D341Med (cell line): ENCODE results near the gene DNAJC24.
"Not testable (repeated sequence)": the region's sequence is repeated elsewhere in the genome, so short reads cannot be mapped to it uniquely, and the experiment has no call there.

ENCODE experiments used
- DNase-seq: peaks from one replicate; pipeline ENCODE4 v3.0.0; 2012; ENCODE audit warnings: low spot score

The DNAJC24 gene, protein sequence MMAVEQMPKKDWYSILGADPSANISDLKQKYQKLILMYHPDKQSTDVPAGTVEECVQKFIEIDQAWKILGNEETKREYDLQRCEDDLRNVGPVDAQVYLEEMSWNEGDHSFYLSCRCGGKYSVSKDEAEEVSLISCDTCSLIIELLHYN

DNA sequence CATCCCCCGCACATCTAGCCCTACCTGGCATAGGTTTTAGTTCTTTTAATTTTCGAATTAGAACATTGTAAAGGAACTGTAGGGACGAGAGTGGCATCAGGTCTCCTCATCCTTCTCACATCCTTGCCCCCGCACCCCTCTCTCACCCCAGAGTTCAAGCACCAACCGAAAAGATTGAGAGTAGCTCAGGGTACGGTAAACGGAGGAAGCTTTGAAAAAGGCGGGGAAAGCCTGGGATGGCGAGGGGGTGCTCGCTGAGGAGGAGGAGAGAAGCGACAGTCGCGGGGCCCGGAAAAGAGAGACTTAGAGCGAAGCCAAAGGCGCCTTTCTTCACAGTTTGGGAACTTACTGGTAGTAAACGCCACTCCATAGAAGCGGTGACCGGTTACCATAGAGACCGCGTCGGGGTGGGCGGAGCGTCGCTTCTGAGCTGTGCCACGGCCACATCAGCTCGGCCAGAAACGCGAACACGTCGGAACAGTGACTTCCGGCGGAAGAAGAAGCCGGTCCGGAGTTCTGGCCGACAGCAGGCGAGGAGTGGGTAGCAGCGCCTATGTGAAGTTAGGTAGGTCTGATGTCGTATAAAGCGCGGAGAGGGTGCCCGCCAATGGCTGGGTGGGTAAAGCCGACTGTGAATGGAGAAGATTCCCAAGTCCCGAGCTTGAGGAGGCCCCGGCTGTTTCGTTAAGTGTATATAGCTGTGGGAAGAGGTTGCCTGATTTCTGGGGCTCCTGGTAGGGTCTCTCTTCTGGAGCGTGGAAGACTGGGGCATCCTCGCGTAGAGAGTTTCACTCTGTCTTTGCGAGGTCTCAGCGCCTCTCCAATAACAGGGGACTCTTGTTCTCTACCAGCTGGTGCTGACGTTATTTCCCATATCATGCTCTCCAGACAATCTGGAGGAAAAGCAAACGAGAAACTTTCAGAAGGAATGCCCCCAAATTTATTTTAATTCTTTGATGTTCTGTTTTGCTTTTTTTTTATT is at the start of gene DNAJC24, which contains the start of gene DCDC1:
TSS of gene DNAJC24 (plus strand) at position 513 of the 982 bp plus-strand sequence. CDS start 889 bp downstream, outside the sequence.
TSS of gene DCDC1 (minus strand) at position 392 of the 982 bp plus-strand sequence. CDS start 41,459 bp downstream, outside the sequence.
- DNase-seq, result peak; percentile 90

DNA sequence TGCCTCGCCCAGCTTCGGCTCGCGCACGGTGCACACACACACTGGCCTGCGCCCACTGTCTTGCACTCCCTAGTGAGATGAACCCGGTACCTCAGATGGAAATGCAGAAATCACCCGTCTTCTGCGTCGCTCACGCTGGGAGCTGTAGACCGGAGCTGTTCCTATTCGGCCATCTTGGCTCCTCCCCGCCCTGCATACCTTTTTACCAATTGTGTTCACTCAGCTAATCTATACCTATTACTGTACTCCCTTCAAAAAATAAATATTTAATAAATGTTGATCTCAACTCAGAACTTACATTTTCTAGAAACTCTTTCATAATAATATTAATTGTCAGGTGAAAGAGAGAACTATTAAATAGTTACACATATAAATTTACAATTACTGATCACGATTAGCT is 48.2 kb upstream of the DNAJC24 start:
- not testable (repeated sequence) for DNase-seq

DNA sequence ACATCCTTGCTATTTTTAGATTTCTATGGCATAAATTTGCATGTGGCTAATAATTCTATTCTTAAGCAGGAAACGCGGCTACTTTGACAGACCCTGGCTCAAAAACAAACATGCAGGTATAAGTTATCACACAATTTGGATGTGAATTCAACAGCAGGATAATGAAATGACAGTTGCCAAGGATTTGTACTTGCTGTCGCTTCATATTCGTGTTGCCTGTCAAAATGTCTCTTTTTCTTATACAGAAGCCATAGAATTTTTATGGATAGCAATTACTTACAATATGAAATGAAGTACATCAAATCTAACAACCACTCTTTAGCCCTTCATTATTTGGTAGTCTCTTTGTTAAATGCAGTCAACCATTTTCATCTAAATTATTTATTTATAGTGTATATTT is 46.5 kb upstream of the DNAJC24 start:
- no peak for DNase-seq

DNA sequence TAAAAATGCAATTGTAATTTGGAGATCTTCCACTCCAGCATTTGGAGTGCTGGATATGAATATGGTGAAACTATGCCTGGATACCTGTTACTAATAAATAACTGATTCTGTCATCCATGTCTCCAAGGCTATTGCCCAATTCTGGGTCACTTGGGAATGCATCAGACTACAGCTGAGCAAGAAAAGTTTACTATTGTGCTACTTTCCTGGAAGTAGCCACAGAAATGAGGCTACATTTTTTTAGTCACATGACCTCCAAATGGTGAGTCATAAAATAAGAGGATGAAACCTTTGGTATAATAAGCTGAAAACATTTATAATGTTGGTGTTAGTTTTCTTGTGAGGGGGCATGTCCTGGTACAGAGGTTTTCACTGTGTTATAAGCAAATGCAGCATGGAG is 44.5 kb upstream of the DNAJC24 start:
- no peak for DNase-seq

DNA sequence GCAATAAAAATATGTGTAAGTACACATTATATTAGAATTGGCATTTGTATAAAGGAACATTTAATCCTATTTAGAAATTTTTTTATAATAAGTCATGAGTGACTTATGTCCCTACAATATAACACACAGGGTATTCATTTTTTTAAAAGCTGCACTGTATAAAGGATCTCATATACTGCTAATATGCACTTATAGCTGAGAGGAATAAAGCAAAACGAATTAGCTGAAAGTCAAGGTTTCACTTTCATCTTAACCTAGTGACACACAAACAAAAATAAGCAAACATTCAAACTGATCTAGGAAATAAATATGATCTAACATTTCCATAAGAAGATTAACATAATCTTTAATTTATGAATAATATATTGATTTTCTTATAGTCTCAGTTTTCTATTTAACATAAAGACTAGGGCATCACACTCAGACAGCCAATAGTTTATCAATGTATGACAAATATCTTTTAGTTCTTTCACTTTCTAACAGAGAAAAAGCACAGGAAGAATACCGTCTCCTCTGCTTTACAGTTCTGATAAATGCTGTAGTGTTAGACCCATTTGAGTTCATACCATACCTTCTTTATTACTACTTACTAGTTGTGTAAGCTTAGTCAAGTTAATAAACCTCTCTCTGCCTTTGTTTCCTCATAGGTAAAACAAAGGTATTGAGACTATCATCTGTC is 43.1 kb upstream of the DNAJC24 start:
- DNase-seq, result no peak

DNA sequence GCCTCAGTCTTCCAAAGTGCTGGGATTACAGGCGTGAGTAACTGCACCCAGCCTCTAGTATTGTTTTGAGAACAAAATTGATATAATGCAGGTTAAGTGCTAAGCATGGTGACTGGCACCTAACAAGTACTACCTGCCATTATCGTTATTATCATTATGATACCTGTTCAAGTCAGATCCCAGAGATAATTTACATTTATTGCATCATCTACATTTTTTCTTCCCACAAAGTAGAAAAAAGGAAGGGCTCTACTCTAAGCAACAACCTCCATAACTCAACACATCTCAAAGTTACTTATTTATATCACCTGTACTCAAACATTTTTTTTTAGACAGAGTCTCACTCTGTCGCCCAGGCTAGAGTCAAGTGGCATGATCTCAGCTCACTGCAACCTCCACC is 42.2 kb upstream of the DNAJC24 start:
- DNase-seq, result no peak

DNA sequence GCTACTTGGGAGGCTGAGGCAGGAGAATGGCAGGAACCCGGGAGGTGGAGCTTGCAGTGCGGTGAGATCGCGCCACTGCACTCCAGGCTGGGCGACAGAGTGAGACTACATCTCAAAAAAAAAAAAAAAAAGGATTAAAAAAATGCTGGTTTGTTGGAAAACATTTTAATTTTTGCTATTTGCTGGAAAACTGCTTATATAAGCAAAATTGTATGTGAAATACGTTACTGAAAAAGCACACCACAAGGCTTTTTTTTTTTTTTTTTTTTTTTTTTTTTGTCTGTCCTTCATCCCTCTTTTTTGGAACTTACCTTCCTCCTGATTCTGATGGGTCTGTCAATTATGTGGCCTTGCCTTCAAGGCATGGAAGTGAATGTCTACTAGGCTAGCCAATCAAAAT is 41.0 kb upstream of the DNAJC24 start:
- no peak for DNase-seq

DNA sequence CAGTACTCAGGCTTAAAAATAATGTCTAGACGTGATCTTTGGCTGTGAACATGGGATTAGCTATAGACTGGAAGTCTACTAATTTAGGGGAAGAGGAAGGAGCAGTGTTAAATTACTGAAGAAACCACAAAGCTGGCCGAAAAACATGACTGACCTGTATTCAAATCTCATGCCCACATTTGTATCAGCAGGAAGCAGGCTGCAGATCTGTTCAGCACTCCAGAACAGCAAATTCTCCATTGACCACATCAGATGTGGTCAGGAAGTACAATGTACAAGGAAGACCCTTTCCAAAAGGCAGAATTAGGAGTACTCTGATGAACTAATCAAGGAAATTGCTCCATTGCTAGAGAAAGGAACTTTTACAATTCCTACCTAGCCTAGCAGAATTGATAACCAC is 31.9 kb upstream of the DNAJC24 start:
- no peak for DNase-seq

DNA sequence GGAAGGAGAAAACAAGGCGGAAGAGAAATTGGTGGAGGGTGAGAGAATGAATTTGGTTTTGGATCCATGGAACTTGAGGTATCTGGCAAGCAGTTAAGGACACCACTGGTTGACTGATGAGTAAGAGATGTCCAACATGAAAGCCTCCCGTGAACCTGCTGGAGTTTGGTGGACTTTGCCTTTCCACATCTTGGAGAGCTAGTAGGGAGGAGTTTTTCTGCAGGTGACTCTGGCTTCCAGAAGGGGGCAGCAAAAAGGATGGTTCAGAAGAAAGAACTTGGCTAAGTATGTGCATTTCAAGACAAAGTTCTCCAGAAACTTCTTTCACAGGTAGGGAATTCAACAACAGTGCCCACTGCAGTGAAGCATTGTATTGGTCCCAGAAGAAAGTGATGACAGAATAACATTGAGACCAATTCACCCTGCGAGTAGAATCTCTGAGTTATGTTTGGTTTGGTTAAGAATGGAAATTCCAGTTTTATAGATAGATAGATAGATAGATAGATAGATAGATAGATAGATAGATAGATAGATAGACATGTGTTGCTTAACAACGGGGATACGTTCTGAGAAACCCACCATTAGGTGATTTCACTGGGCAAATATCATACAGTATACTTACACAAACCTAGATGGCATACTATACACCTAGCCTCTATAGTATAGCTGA is 28.6 kb upstream of the DNAJC24 start:
- peak; percentile 45 for DNase-seq

DNA sequence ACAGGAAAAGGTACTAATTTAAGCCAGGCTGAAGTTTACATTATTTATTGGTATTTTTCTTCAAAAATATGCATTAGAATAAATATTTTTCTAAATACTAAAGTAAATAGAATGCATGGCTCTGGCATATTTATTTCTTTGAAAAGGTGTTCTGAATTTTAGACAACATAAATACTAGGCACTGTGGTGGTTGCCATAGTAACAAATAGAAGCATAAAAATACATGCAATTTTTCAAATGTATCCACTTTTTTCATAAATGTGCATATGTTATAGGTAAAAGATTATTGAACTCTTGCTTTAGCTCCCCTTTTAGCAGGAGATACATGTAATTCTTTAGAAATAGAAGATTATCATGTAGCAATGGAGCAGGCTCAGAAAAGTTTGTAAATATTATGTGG is 18.5 kb upstream of the DNAJC24 start:
- DNase-seq, result no peak

DNA sequence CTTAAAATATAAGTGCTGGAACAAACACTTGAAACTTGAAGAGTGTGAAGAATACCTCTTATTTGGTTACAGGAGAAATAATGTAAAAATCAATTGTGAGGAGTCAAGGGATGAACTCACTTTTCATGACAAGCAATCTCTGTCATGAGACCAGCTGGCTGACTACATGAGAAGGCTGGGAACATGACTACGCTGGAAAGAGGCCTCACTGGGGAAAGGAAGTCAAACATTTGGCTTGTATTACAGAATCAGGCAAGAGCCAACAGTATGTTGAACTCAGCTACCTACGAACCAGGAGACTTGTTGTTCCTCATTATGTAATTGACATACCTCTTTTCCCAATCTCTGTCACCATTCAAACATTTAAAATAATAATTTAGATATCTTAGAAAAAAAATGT is 14.5 kb upstream of the DNAJC24 start:
- no peak for DNase-seq

DNA sequence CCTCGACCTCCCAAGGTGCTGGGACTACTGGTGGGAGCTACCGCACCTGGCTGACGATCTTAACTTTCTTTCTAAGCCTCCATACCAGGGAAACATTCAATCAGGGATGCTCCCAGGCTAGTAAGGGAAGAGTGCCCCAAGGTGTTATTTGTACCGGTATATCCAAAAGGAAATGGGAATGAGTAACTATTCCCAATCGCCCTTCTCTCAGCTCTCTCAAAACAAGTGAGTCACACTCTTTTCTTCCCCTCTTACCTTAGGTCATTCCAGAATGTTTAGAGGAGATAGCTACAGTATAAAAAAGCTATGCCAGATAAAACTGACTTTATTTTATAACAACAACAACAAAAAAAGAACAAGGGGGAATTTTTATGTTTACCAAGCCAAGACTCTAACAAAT is 13.8 kb upstream of the DNAJC24 start:
- DNase-seq, result no peak

DNA sequence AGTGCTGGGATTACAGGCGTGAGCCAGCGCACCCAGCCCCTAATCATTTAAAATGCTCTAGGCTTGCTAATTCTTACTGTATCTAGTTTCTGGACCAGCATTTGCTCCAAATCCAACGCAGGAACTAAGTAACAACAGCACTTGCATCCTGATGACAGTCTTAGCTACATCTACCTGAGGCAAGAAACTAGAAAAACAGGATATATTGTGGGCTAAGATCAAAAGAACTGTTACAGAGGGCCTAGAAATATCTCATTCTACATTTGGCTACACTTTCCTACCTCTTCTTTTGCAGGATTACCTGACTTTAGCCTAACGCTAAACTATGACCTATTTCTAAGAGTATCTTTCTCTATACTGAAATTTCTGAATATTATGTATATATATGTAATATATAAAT is 7.9 kb upstream of the DNAJC24 start:
- DNase-seq, result no peak

DNA sequence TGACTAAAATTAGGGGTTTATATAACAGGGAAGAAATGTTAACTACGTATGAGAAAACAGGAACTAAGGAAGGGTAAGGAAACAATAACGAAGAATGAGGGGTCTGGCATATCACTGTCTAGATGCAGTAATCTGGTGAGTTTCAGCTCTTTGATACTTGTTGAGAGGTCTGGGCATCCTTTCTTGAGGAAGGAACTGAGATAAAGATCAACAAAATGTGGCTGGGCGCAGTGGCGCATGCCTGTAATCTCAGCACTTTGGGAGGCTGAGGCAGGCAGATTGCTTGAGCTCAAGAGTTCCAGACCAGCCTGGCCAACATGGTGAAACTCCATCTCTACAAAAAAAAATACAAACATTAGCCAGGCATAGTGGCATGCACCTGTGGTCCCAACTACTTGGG is 2.9 kb upstream of the DNAJC24 start:
- no peak for DNase-seq

DNA sequence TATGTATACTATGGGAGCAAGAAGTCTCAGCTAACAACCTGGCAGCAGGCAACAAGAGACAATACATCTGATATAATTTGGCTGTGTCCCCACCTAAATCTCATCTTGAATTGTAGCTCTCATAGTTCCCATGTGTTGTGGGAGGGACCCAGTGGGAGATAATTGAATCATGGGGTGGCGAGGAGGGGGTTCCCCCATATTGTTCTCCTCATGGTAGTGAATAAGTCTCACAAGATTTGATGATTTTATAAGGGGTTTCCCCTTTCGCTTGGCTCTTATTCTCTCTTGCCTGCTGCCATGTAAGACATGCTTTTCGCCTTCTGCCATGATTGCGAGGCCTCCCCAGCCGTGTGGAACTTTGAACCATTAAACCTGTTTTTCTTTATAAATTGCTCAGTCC is 6.2 kb downstream of the DNAJC24 start:
- DNase-seq, result no peak

DNA sequence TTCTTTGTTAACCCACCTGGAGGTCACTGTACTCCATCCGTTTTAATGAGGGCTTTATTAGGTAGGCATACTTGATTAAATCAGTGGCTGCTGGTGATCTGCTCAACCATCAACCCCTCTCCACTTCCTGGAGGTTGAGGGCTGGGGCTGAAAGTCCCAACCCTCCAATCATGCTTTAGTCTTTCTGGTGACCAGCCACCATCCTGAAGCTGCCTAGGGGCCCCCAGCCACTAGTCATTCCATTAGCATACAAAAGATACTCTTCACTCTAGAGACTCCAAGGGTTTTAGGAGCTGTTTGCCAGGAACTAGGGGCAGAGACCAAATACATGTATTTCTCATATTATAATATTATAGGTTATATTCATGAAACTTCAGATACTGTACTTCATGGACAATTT is 13.5 kb downstream of the DNAJC24 start:
- no peak for DNase-seq

DNA sequence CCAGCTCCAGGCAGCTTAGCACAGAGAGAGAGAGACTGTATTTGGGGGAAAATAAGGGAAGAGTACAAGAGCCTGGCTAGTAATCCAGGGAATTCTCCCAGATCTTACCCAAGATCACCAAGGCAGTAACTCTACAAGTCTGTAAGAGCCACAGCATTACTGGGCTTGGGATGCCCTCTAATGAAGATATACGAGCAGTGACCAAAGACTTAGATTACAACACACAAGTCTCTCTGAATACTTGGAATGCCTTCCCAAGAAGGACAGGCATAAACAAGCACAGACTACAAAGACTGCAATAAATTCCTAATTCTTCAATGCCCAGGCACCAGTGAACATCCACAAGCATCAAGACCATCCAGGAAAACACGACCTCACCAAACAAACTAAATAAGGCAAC is 17.7 kb downstream of the DNAJC24 start:
- DNase-seq, result no peak

DNA sequence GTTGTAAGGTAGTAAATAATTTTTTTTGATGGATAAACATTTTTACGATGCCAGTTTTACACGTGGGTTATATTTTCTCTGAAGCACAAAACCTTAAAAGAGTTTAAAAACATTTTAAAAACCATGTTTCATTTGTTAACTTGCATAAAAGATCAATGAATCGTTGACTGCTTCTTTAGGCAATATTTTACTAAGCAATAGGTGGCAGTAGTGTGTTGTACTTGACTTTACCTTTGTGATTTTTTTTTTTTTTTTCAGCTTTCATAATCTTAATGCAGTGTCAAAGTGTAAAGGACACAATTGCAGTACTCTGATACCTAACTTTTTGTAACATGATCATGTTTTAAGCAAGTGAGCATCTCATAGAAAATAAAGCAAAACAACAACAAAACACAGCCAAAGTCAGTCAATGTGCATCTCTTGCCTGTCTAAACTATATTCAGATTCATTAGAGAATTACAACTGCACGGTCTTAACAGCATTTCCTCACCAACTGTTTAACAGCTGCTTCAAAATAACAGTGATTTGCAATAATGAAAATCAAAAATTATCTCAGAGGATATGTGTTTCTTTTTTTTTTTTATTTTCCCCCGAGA is 27.7 kb downstream of the DNAJC24 start:
- DNase-seq, result peak; percentile 18

DNA sequence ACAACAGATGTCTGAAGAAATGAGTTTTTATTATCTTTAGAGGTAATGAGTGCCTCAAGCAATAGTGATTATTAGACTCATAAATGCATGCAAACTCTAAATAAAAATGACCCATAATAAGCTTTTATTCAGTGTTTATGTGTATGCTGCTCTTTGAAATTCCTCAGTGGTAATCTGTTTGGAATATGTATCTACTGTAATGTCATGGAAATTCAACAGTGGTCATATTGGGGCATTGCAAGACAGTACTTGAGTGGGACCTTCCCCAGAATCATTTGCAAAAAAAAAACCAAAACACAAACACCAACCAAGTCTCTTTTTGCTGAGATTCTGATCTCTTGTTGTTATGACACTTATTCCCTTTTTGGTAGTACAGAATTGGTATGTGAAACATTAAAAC is 35.0 kb downstream of the DNAJC24 start:
- DNase-seq, result no peak

DNA sequence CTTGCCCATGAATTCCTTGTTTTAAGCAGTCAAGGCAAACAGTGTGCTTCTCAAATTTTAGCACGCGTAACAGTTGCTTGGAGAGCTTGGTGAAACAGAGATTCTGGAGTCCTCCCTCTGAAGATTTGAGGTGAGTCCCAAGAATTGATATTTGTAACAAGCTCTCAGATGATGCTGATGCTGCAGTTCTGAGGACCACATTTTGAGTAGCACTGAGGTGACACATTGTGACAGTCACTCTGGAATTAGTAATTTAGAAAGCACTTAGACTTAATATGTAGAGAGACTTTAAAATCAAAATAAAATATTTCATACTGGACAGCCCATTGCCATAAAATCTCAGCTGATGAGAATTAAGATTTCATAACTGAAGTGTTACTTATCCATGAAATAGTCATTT is 38.5 kb downstream of the DNAJC24 start:
- no peak for DNase-seq

DNA sequence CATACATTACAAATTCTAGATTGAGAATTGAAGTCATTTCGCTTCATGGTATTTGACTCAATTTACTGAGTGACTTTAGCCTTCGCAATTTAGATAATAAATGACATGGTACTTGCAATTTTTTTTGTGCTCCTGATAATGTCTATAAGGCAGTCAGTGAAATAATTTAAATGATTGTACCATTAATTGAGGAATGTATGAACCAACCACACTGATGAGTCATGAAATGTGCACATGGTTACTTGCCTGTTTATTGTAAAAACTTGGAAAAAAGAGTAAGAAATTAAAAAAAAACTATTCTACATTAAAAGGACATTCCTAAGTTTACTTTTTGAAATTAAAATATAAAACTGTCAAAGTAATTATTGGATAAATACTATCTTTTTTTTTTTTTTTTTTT is 43.3 kb downstream of the DNAJC24 start:
- DNase-seq, result no peak

DNA sequence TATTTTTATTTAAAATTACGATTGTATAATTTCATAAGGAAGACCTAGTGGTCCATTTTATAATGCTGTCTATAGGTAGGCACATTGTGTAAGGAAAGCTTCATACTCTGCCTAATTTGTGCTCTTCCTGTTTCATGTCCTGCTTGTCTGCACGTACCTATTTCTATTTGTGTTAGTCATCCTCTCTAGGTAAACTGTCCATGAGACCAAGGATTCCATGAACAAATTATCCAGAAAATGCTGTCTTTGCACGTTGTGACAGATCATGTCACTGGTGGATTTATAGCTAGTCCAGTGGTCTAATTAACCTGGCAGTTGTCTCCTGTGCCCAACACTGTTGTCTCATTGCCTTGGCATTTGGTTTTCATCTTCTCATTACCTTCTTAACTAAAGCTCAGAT is 44.7 kb downstream of the DNAJC24 start:
- DNase-seq, result no peak
